22Rv1 (cell line): ENCODE data around the gene DAAM1.

ENCODE experiments used
- CTCF ChIP-seq: fragments of 450-650 bp; IDR thresholded peaks from 2 replicates; pipeline ENCODE4 v1.5.1; 2017; ENCODE audit warnings: mild to moderate bottlenecking
- ZFX ChIP-seq: fragments of 450-650 bp; IDR thresholded peaks from 2 replicates; pipeline ENCODE4 v1.6.1; 2017; ENCODE audit warnings: antibody characterized with exemption, borderline replicate concordance

GRCh38 chr14:59305231-59305630 is 116.8 kb downstream of the DAAM1 start:
- TF ChIP-seq CTCF (no peak), ZFX (no peak)
